GM18951 (cell line): ENCODE data around the gene LRRK1.

ENCODE experiments used
- POLR2A ChIP-seq: IDR thresholded peaks from 4 replicates; pipeline ENCODE4 v1.6.1; 2011; ENCODE audit warnings: mild to moderate bottlenecking; ENCODE audit not compliant: insufficient read length, insufficient read depth; ENCODE audit errors: extremely low read depth
- in situ Hi-C: fragments of 300-500 bp; cut with MboI; formaldehyde crosslinking; loops from one replicate; pipeline ENCODE4 v1.12.0; 2022; ENCODE audit warnings: low sequenced_read_pairs, mixed read lengths, inconsistent platforms; ENCODE audit not compliant: unreplicated experiment

Gene LRRK1

GRCh38 chr15:101038327-101039003 lies 119.3 kb downstream of the LRRK1 start:
- in situ Hi-C loops, result no loop called here
- no peak for TF ChIP-seq POLR2A

DNA sequence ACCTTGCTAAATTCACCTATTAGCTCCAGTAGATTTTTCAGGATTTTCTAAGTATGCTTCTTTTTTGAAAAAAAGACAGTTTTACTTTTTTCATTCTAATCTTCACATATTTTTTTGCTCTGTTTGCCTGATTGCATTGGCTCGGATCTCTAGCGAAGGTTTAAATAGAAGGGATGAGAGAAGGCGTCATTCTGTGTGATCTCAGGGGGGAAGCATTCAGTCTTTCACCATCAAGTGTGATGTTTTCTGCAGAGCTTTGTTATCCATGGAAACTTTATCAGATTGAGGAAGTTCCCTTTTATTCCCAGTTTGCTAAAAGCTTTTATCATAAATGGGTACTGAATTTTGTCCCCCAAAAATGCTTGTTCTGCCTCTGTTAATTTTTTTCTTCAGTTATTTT lies 120.3 kb downstream of the LRRK1 start:
- no peak for TF ChIP-seq POLR2A
- in situ Hi-C loops, result no loop called here

DNA sequence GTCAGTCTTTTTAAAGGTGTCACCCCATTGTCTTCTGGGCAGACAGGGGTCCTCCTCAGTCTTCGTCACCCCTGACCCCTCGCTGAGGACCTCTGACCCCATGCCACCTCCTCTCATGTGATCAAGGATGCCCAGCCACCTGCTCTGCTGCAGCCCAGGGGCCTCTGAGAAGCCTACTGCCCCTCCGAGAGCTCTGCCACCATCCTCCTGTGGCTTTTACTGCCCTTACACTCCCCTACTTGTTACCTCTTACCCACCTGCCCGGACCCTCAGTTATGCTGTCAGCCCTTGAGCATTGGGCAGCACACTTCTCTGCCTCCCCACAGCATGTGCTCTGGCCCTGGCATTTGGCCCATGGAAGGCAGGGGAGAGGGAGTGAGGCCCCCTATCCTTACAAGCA lies 123.2 kb downstream of the LRRK1 start:
- in situ Hi-C loops, result no loop called here
- no peak for TF ChIP-seq POLR2A

- no peak for TF ChIP-seq POLR2A
- in situ Hi-C loops, result no loop called here
Observed at GRCh38 chr15:101043011-101043410, 123.9 kb downstream of the LRRK1 start.

- in situ Hi-C loops, result no loop called here
- no peak for TF ChIP-seq POLR2A
Observed at GRCh38 chr15:101043911-101044624, 124.9 kb downstream of the LRRK1 start.

DNA sequence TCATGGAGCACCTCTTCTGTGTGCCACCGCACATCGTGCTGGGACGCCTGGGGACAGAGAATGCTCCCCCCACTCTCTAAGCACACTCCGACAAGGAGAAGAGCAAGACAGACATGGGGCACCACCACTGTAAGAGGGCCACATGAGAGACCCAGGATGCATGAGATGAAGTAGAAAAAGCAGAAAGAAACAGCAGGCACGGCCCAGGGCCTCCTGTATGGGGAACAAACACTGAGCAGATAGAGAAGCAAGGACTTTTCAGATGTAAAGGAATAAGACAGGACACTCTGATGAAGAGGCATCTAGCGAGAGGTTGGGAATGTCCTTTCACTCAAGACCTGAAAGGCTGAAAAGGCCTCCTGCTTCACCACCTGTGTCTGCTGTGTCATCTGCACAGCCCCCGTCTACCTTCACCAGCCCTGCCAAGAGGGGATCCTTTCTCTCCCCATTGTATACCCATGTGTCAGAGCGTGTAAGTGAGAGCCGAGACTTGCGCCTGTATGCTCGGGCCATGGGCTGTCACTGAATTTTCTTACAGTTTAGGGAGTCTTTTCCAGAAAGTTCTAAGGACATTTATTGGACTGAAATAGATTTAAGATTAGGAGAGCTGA lies 125.6 kb downstream of the LRRK1 start:
- in situ Hi-C loops, result no loop called here

GRCh38 chr15:101045236-101045646 lies 126.1 kb downstream of the LRRK1 start:
- in situ Hi-C loops, result no loop called here
- no peak for TF ChIP-seq POLR2A

More for the DNA sequence above, 125.6 kb downstream of the LRRK1 start:
- TF ChIP-seq POLR2A, result no peak

DNA sequence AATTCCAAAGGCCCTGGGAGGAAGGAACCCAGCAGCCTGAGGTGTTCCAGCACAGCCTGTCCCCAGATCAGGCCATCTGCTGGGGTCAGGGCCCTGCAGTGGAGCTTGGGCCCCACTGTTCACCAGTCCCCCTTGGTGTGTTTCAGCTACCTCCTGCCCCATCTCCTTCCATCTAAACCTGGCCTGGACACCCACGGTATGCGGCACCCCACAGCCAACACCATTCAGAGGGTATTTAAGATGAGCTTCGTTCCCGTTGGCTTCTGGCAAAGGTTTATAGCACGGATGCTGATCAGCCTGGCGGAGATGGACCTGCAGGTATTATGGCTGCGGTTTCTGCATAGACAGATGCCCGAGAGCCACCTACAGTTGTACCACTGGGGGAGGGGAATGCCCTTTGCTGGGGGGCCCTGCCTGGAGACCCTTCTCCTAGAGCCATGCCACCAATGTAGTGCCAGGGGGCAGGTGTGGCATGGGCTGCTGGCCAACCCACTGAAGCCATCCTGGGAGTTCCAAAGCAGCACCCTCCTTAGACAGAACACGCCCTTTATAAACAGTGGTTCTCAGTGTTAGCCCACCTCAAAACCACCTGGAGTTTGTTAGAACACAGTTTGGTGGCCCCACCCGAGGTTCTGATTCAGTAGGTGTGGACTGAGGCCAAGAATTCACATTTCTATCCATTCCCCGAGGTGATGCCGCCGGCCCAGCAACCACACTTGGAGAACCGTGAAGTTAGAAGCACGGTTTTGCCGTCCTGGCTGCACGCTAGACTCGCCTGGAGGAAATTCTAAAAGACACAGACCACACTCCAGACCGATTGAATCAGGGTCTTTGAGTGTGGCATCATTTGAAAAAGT lies 126.9 kb downstream of the LRRK1 start:
- TF ChIP-seq POLR2A, result no peak
- in situ Hi-C loops, result no loop called here

GRCh38 chr15:101046826-101047225 lies 127.7 kb downstream of the LRRK1 start:
- in situ Hi-C loops, result no loop called here
- no peak for TF ChIP-seq POLR2A

GRCh38 chr15:101047301-101047781 lies 128.2 kb downstream of the LRRK1 start:
- in situ Hi-C loops, result no loop called here
- no peak for TF ChIP-seq POLR2A

GRCh38 chr15:101048176-101048575 lies 129.0 kb downstream of the LRRK1 start:
- no peak for TF ChIP-seq POLR2A
- in situ Hi-C loops, result no loop called here

- no peak for TF ChIP-seq POLR2A
- in situ Hi-C loops, result no loop called here
Observed at GRCh38 chr15:101048581-101049030, 129.4 kb downstream of the LRRK1 start.

GRCh38 chr15:101049282-101049681 lies 130.1 kb downstream of the LRRK1 start:
- in situ Hi-C loops, result no loop called here
- no peak for TF ChIP-seq POLR2A
